GM19438 (cell line): Measurements from ENCODE around the gene ATP1A1.

Experiments
- ATAC-seq: cut with Tn5 transposase; IDR thresholded peaks from one replicate; pipeline ENCODE4 v1.9.1; 2021; ENCODE audit warnings: low read depth; ENCODE audit not compliant: unreplicated experiment

ATP1A1 gene

GRCh38 chr1:116343019-116343418 is 30.0 kb upstream of the ATP1A1 start:
- ATAC-seq: no peak

GRCh38 chr1:116345011-116345410 is 28.0 kb upstream of the ATP1A1 start:
- no peak for ATAC-seq

- ATAC-seq: no peak
Measured at GRCh38 chr1:116345843-116346242, 27.2 kb upstream of the ATP1A1 start.

- no peak for ATAC-seq
Measured at GRCh38 chr1:116346943-116347673, 25.9 kb upstream of the ATP1A1 start.

- ATAC-seq: no peak
Measured at GRCh38 chr1:116347696-116348095, 25.3 kb upstream of the ATP1A1 start.

GRCh38 chr1:116350097-116350645 is 22.9 kb upstream of the ATP1A1 start:
- no peak for ATAC-seq

GRCh38 chr1:116351914-116352313 is 21.1 kb upstream of the ATP1A1 start:
- no peak for ATAC-seq

GRCh38 chr1:116352349-116352813 is 20.7 kb upstream of the ATP1A1 start:
- ATAC-seq: peak; percentile 64

- ATAC-seq: no peak
Measured at GRCh38 chr1:116353155-116353554, 19.9 kb upstream of the ATP1A1 start.

GRCh38 chr1:116356067-116356466 is 17.0 kb upstream of the ATP1A1 start:
- ATAC-seq: no peak

- no peak for ATAC-seq
Measured at GRCh38 chr1:116356673-116357072, 16.4 kb upstream of the ATP1A1 start.

GRCh38 chr1:116357487-116357886 is 15.6 kb upstream of the ATP1A1 start:
- no peak for ATAC-seq

GRCh38 chr1:116359060-116359830 is 13.8 kb upstream of the ATP1A1 start:
- no peak for ATAC-seq

GRCh38 chr1:116359871-116360270 is 13.2 kb upstream of the ATP1A1 start:
- ATAC-seq: no peak

GRCh38 chr1:116360429-116361173 is 12.4 kb upstream of the ATP1A1 start:
- no peak for ATAC-seq

- no peak for ATAC-seq
Measured at GRCh38 chr1:116361648-116362047, 11.4 kb upstream of the ATP1A1 start.

GRCh38 chr1:116362050-116362449 is 11.0 kb upstream of the ATP1A1 start:
- ATAC-seq: no peak

- ATAC-seq: no peak
Measured at GRCh38 chr1:116365353-116365780, 7.7 kb upstream of the ATP1A1 start.

- no peak for ATAC-seq
Measured at GRCh38 chr1:116365857-116366256, 7.2 kb upstream of the ATP1A1 start.

- ATAC-seq: no peak
Measured at GRCh38 chr1:116367256-116367945, 5.6 kb upstream of the ATP1A1 start.
